HepG2 (cell line): ENCODE results near the gene PIKFYVE. TPM values are rescaled to one million over a fixed set of nuclear protein-coding genes. Genes with fewer than 3 reads are reported as not detected.

Source experiments
- ATF7 ChIP-seq, 2 experiments: fragments of 450-650 bp in 1 of 2; sonication (generic) in 1 of 2; formaldehyde crosslinking in 1 of 2; IDR thresholded peaks; 2 replicates each; pipeline versions ENCODE4 v1.4.0 to v1.6.1; 2016 to 2020; ENCODE audit warnings: antibody characterized with exemption in 1 of 2, mild to moderate bottlenecking in 1 of 2, missing genetic modification reagents in 1 of 2
- CREB1 ChIP-seq, 2 experiments: fragments of 450-650 bp in 1 of 2; IDR thresholded peaks; 2 replicates each; pipeline ENCODE4 v1.6.1; 2016 to 2017; ENCODE audit warnings: control low read depth in 1 of 2, mild to moderate bottlenecking in 1 of 2, missing compliant biosample characterization in 1 of 2, missing genetic modification characterization in 1 of 2
- DPF2 ChIP-seq: sonication (generic); formaldehyde crosslinking; IDR thresholded peaks from 2 replicates; pipeline ENCODE4 v1.4.0; 2020; ENCODE audit warnings: mild to moderate bottlenecking, low read depth, missing genetic modification reagents, borderline replicate concordance
- RFX1 ChIP-seq: fragments of 450-650 bp; IDR thresholded peaks from 2 replicates; pipeline ENCODE4 v1.6.1; 2017
- RFX5 ChIP-seq: IDR thresholded peaks from 2 replicates; pipeline ENCODE4 v1.6.1; 2011; ENCODE audit warnings: low read depth, low read length, improper control_type of control experiment
- TEF ChIP-seq: sonication (generic); formaldehyde crosslinking; IDR thresholded peaks from 2 replicates; pipeline ENCODE4 v1.5.0; 2020; ENCODE audit warnings: missing genetic modification reagents
- ZBTB2 ChIP-seq: sonication (generic); formaldehyde crosslinking; IDR thresholded peaks from 2 replicates; pipeline ENCODE4 v1.8.0; 2022; ENCODE audit warnings: low read depth, missing genetic modification reagents
- ZNF616 ChIP-seq: sonication (generic); formaldehyde crosslinking; IDR thresholded peaks from 2 replicates; pipeline ENCODE4 v1.5.0; 2020; ENCODE audit warnings: low read depth, mild to moderate bottlenecking, missing genetic modification reagents
- ZNF646 ChIP-seq: sonication (generic); formaldehyde crosslinking; IDR thresholded peaks from 2 replicates; pipeline ENCODE4 v1.9.0; 2021; ENCODE audit warnings: mild to moderate bottlenecking, missing genetic modification reagents
- ZNF720 ChIP-seq: sonication (generic); formaldehyde crosslinking; IDR thresholded peaks from 2 replicates; pipeline ENCODE4 v1.4.0; 2020; ENCODE audit warnings: missing genetic modification reagents
- polyA plus RNA-seq, 8 experiments: library from polyadenylated mRNA; depleted of rRNA in 3 of 8; stranded (reverse) in 7 of 8; unstranded in 1 of 8; fragments of >200 nt; fragmentation: Illumina TruSeq in 4 of 8; extraction: Trizol in 4 of 8; gene quantifications; 2 replicates each; pipeline versions ENCODE4 v1.2.1 to v1.2.3, GENCODE V29; 2011 to 2016; ENCODE audit warnings: low read depth in 4 of 8, missing spikeins in 1 of 8, mixed read lengths in 1 of 8; ENCODE audit not compliant: insufficient read depth in 1 of 8
- total RNA-seq, 5 experiments: library from RNA; depleted of rRNA; stranded (reverse); fragments of >200 nt; fragmentation: Illumina TruSeq; extraction: Trizol; gene quantifications; 2 replicates each; pipeline ENCODE4 v1.2.3, GENCODE V29; 2016; ENCODE audit warnings: low read depth in 1 of 5

The PIKFYVE gene
- total and polyA plus RNA-seq, 2 of the 13 experiments (the other 11 are each of a cell fraction or from before 2014, with no cell fraction given) = 20.2 to 21.7 TPM

- TF ChIP-seq ZNF646 (no peak), RFX5 (no peak), DPF2 (CRISPR knock-in tag) (no peak), RFX1 (no peak), CREB1 (IDR thresholded peaks at IDR 0.05) (no peak), CREB1 (CRISPR knock-in tag; IDR thresholded peaks at IDR 0.05) (peak; percentile 60; the same call in 1 of the 2 replicates), TEF (CRISPR knock-in tag) (no peak), ZBTB2 (CRISPR knock-in tag) (no peak), ZNF616 (CRISPR knock-in tag) (no peak), ATF7 (IDR thresholded peaks at IDR 0.05) (no peak), ATF7 (CRISPR knock-in tag; IDR thresholded peaks at IDR 0.05) (no peak), ZNF720 (CRISPR knock-in tag) (no peak)
Observed at GRCh38 chr2:208253600-208254117, 12.4 kb upstream of the PIKFYVE start (continued).
